Tibial nerve (tissue), 3 donors: ENCODE results near the gene XYLT1.

Experiments
- CTCF ChIP-seq, 5 experiments: fragments of 200-600 bp in 3 of 5; fragments of 450-650 bp in 2 of 5; sonication (generic) in 3 of 5; IDR thresholded peaks; one replicate each; pipeline ENCODE4 v1.5.1; 2016 to 2019; ENCODE audit warnings: antibody characterized with exemption in 5 of 5, mild to moderate bottlenecking in 3 of 5, moderate library complexity in 2 of 5
- POLR2A ChIP-seq, 2 donors: fragments of 450-650 bp; IDR thresholded peaks; one replicate each; pipeline ENCODE4 v1.6.1; 2017; ENCODE audit warnings: antibody characterized with exemption in 2 of 2, mild to moderate bottlenecking in 2 of 2, moderate library complexity in 2 of 2

- no peak for TF ChIP-seq CTCF (IDR thresholded peaks at IDR 0.05)
- no peak for TF ChIP-seq POLR2A (IDR thresholded peaks at IDR 0.05)
These were observed 87.6 kb downstream of the XYLT1 start for GRCh38 chr16:17382949-17383863.
